GM18870 (cell line): ENCODE measurements around the gene TBC1D8.

ENCODE experiments used
- ATAC-seq: cut with Tn5 transposase; IDR thresholded peaks from one replicate; pipeline ENCODE4 v1.9.1; 2021; ENCODE audit warnings: moderate library complexity; ENCODE audit not compliant: unreplicated experiment

TBC1D8 gene

GRCh38 chr2:100983684-100984310, 167.4 kb downstream of the TBC1D8 start:
- no peak for ATAC-seq

GRCh38 chr2:100983201-100983600, 168.0 kb downstream of the TBC1D8 start:
- no peak for ATAC-seq

GRCh38 chr2:100982431-100982861, 168.7 kb downstream of the TBC1D8 start:
- ATAC-seq, result no peak

GRCh38 chr2:100981011-100981410, 170.2 kb downstream of the TBC1D8 start:
- no peak for ATAC-seq

GRCh38 chr2:100980046-100980445, 171.1 kb downstream of the TBC1D8 start:
- no peak for ATAC-seq

- no peak for ATAC-seq
These were observed 172.5 kb downstream of the TBC1D8 start for GRCh38 chr2:100978582-100979191.

- ATAC-seq, result no peak
These were observed 173.7 kb downstream of the TBC1D8 start for GRCh38 chr2:100977511-100977910.

GRCh38 chr2:100976645-100977391, 174.4 kb downstream of the TBC1D8 start:
- peak; percentile 84 for ATAC-seq

GRCh38 chr2:100976061-100976460, 175.1 kb downstream of the TBC1D8 start:
- no peak for ATAC-seq

- no peak for ATAC-seq
These were observed 175.7 kb downstream of the TBC1D8 start for GRCh38 chr2:100975521-100975785.

GRCh38 chr2:100974712-100975520, 176.3 kb downstream of the TBC1D8 start:
- no peak for ATAC-seq

- no peak for ATAC-seq
These were observed 178.7 kb downstream of the TBC1D8 start for GRCh38 chr2:100972452-100972851.

- no peak for ATAC-seq
These were observed 180.0 kb downstream of the TBC1D8 start for GRCh38 chr2:100971221-100971620.

- ATAC-seq, result no peak
These were observed 181.2 kb downstream of the TBC1D8 start for GRCh38 chr2:100969998-100970397.

- ATAC-seq, result no peak
These were observed 182.7 kb downstream of the TBC1D8 start for GRCh38 chr2:100968146-100969145.

GRCh38 chr2:100967716-100968115, 183.5 kb downstream of the TBC1D8 start:
- ATAC-seq, result no peak

GRCh38 chr2:100965596-100965995, 185.6 kb downstream of the TBC1D8 start:
- ATAC-seq, result no peak

- ATAC-seq, result no peak
These were observed 186.5 kb downstream of the TBC1D8 start for GRCh38 chr2:100964681-100965169.

GRCh38 chr2:100964222-100964621, 187.0 kb downstream of the TBC1D8 start:
- no peak for ATAC-seq

GRCh38 chr2:100963026-100963375, 188.2 kb downstream of the TBC1D8 start:
- ATAC-seq, result no peak
